Esophagus muscularis mucosa (tissue), 4 donors: Measurements from ENCODE around the gene FCRL1. TPM values are rescaled to one million over a fixed set of nuclear protein-coding genes. Genes with fewer than 3 reads are reported as not detected.

Experiments used
- DNase-seq: peaks from one replicate; pipeline ENCODE4 v3.0.0-alpha.2; 2017; ENCODE audit errors: extremely low spot score
- H3K27ac ChIP-seq, 4 donors: fragments of 200-600 bp; sonication (generic); replicated peaks in 1 of 4; 1 replicate in 3 of 4; 2 replicates in 1 of 4; pipeline ENCODE4 v1.5.1; 2016 to 2019; ENCODE audit warnings: mild to moderate bottlenecking in 1 of 4
- H3K27me3 ChIP-seq, 4 donors: fragments of 200-600 bp; sonication (generic); one replicate each; pipeline versions ENCODE4 v1.5.1 to v1.6.0; 2016 to 2019
- H3K36me3 ChIP-seq, 4 donors: fragments of 200-600 bp; sonication (generic); one replicate each; pipeline ENCODE4 v1.5.1; 2016 to 2019
- H3K4me1 ChIP-seq, 4 donors: fragments of 200-600 bp; sonication (generic); one replicate each; pipeline ENCODE4 v1.5.1; 2016 to 2019
- H3K4me3 ChIP-seq, 4 donors: fragments of 200-600 bp; sonication (generic); 1 replicate in 2 of 4; 2 replicates in 2 of 4; pipeline ENCODE4 v1.5.1; 2016 to 2019; ENCODE audit warnings: mild to moderate bottlenecking in 4 of 4, moderate library complexity in 1 of 4
- H3K9me3 ChIP-seq, 4 donors: fragments of 200-600 bp; sonication (generic); 1 replicate in 3 of 4; 2 replicates in 1 of 4; pipeline ENCODE4 v1.5.1; 2016 to 2019
- CTCF ChIP-seq, 3 experiments: fragments of 200-600 bp in 2 of 3; fragments of 450-650 bp in 1 of 3; sonication (generic) in 2 of 3; IDR thresholded peaks; one replicate each; pipeline ENCODE4 v1.5.1; 2017 to 2019; ENCODE audit warnings: antibody characterized with exemption in 3 of 3, mild to moderate bottlenecking in 2 of 3, moderate library complexity in 1 of 3
- EP300 ChIP-seq: sonication (generic); formaldehyde crosslinking; IDR thresholded peaks from one replicate; pipeline ENCODE4 v1.6.1; 2017; ENCODE audit warnings: antibody characterized with exemption
- POLR2A ChIP-seq: fragments of 450-650 bp; IDR thresholded peaks from one replicate; pipeline ENCODE4 v1.6.1; 2017; ENCODE audit warnings: antibody characterized with exemption, moderate library complexity, mild to moderate bottlenecking, low read depth
- POLR2AphosphoS5 ChIP-seq, 2 donors: sonication (generic); formaldehyde crosslinking; IDR thresholded peaks; one replicate each; pipeline ENCODE4 v1.6.1; 2017; ENCODE audit warnings: antibody characterized with exemption in 2 of 2
- WGBS: methylation state at CpG from one replicate; pipeline ENCODE4 v1.1.5; 2018; 5-methylcytosine and 5-hydroxymethylcytosine counted together
- intact Hi-C: fragments of 100-400 bp; cut with DNase I; formaldehyde crosslinking; loops from one replicate; pipeline ENCODE4 v1.15.1; 2023
- total RNA-seq, 4 donors: library from RNA; depleted of rRNA; stranded (reverse); fragments of >200 nt; gene quantifications; one replicate each; pipeline versions ENCODE4 v1.1.0 to v1.2.1, GENCODE V29; 2016

FCRL1 gene
- total RNA-seq, 4 donors from 2014 or later: 0.66 TPM; not detected in 3

GRCh38 chr1:157829711-157830110 is 9.8 kb upstream of the FCRL1 start:
- Histone ChIP-seq H3K27ac (no peak overlapping the region), H3K4me3 (no peak overlapping the region), H3K9me3 (no peaks in the 10 kb centered on the region), H3K27me3 (no peaks in the 10 kb centered on the region), H3K4me1 (no peaks in the 10 kb centered on the region), H3K36me3 (no peaks in the 10 kb centered on the region)
- DNase-seq: no peak
- 79% methylated on average over 3 of the region's 3 CpGs for WGBS
- intact Hi-C loops: no loop called here
- no peak for TF ChIP-seq POLR2AphosphoS5 (IDR thresholded peaks at IDR 0.05)
- TF ChIP-seq CTCF (IDR thresholded peaks at IDR 0.05): no peak
- no peak for TF ChIP-seq POLR2A
- TF ChIP-seq EP300: no peak

DNA sequence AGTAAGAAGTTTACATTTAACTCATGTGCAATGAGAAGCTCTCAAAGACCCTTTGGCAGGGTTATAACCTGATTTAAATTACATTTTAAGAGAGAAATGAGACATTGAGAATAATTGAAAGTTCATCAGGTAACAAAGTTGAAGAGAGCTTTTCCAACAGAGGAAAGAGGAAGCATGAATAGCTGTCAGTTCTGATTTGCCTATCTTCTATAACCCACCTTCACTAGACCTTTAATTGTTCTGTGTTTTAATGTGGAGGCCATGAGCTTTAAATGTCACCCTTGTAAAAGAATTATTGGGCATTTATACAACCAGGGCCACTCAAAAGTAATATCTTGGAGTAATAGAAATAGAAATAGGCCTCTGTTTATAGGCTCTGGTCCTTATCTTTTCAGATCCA is 9.3 kb upstream of the FCRL1 start:
- H3K9me3 ChIP-seq: no peaks in the 10 kb centered on the region
- no peaks in the 10 kb centered on the region for H3K27me3 ChIP-seq
- no peak overlapping the region for H3K4me3 ChIP-seq
- no peak overlapping the region for H3K27ac ChIP-seq
- no peaks in the 10 kb centered on the region for H3K4me1 ChIP-seq
- intact Hi-C loops: no loop called here
- DNase-seq: no peak
- no peak for TF ChIP-seq POLR2A
- TF ChIP-seq CTCF (IDR thresholded peaks at IDR 0.05): no peak
- TF ChIP-seq EP300: no peak
- no peak for TF ChIP-seq POLR2AphosphoS5 (IDR thresholded peaks at IDR 0.05)
- H3K36me3 ChIP-seq: no peaks in the 10 kb centered on the region

DNA sequence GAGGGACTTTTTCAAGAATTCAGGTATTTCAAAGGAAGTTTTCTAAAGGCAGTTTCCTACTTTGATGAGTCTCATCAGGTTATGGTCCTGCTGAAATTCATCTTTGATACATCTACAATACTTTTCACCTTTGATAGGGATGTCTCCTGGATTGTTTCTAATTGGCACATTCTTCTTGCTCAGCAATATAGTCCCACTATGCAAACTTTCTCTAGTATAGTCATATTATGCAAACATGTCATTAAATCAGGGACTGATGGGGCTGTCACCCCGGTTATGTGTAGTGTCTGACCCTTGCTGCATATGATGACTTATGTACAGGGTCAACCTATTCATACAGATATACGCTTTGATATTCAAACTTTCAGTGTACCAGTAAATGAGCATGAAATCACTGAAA is 379 bp upstream of the FCRL1 start:
- Histone ChIP-seq H3K9me3 (no peaks in the 10 kb centered on the region), H3K4me1 (no peaks in the 10 kb centered on the region), H3K27me3 (no peaks in the 10 kb centered on the region), H3K36me3 (no peaks in the 10 kb centered on the region), H3K27ac (no peak overlapping the region), H3K4me3 (no peak overlapping the region)
- TF ChIP-seq POLR2AphosphoS5 (IDR thresholded peaks at IDR 0.05) (no peak), CTCF (IDR thresholded peaks at IDR 0.05) (no peak), EP300 (no peak), POLR2A (no peak)
- WGBS: 58% methylated on average over 2 of the region's 2 CpGs
- DNase-seq: no peak
- intact Hi-C loops: no loop called here

DNA sequence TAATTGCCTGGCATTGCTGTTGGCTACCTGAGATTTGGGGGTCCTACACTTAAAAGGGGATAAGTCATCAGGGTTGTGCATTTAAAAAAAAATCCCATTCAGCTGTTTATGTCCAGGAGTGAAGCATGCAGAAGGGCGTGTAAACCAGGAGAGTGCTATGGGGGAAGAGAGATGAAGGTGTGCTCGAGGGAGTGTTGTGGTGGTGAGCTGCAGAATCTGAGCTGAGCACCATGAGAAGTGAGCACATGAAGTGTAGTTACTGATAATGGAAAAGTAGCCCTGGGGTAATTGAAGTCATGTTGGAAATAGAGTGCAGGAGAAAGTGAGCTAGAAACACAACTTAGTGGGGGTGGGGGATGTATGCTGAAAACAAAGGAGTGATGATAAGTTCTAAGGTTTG is 705 bp downstream of the FCRL1 start:
- H3K4me3 ChIP-seq: no peak overlapping the region
- WGBS: 64% methylated on average over 2 of the region's 2 CpGs

DNA sequence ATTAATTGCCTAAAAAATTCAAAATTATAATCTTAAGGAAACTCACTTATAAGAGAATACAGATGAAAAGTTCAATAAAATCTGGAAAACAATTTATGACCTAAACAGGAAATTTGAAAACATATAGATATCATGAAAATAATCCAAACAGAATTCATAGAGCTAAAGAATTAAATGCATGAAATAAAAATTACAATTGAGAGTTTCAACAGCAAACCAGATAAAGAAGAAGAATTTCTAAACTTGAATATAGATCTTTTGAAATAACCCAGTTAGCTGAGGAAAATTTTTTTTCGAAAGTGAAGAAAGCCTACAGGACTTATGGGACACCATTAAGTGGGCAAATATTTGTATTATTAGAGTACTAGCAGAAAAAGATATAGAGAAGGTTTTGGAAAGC is 6.7 kb downstream of the FCRL1 start:
- Histone ChIP-seq H3K9me3 (peaks cover 0 to 25% (median 15%) of the 10 kb centered on the region in 4 donors), H3K4me1 (no peaks in the 10 kb centered on the region), H3K27me3 (no peaks in the 10 kb centered on the region), H3K27ac (no peak overlapping the region), H3K4me3 (no peak overlapping the region), H3K36me3 (no peaks in the 10 kb centered on the region)
- intact Hi-C loops: no loop called here
- no peak for DNase-seq
- WGBS: 82% methylated on average over 1 of the region's 1 CpG
- TF ChIP-seq EP300 (no peak), CTCF (IDR thresholded peaks at IDR 0.05) (no peak), POLR2A (no peak), POLR2AphosphoS5 (IDR thresholded peaks at IDR 0.05) (no peak)

More for the DNA sequence above, 705 bp downstream of the FCRL1 start:
- Histone ChIP-seq H3K27me3 (no peaks in the 10 kb centered on the region), H3K4me1 (no peaks in the 10 kb centered on the region), H3K9me3 (no peaks in the 10 kb centered on the region), H3K36me3 (no peaks in the 10 kb centered on the region), H3K27ac (no peak overlapping the region)
- no peak for TF ChIP-seq EP300
- TF ChIP-seq POLR2AphosphoS5 (IDR thresholded peaks at IDR 0.05): no peak
- intact Hi-C loops: no loop called here
- DNase-seq: no peak
